ENCODE data around the gene KCNH1.

KCNH1 gene

DNA sequence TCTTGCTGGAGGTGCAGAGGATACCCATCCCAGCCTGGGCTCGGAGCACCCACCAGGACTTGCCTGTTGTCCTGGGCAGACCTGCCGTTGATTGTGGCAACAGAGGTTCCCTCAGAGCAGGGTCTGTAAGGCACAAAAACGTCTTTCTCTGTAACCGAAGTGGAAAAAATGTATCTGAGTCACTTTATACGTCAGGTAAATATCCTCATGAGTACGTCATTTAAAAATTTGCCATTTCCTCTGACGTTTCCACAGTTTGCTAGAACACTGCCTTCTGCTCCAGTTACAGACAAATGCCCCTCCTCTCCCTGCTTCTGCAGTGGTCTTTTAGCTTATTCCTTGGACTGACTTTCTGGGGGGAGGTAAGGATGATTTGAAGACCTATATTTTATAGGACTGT lies 478.4 kb downstream of the KCNH1 start:
- no peaks in the 10 kb centered on the region for H3K4me1 ChIP-seq (ENCODE audit: control insufficient read depth, insufficient read depth, low read length)
- no peak overlapping the region for H3K4me3 ChIP-seq (ENCODE audit: low read depth, low read length)
- no peaks in the 10 kb centered on the region for H3K36me3 ChIP-seq (ENCODE audit: control insufficient read depth, insufficient read depth, low read length)
- H3K9ac ChIP-seq (ENCODE audit: low read depth, low read length), result no peak overlapping the region
- no peaks in the 10 kb centered on the region for H3K27me3 ChIP-seq (ENCODE audit: control insufficient read depth, insufficient read depth, low read length)
- H3K9me3 ChIP-seq (ENCODE audit: control insufficient read depth, insufficient read depth, low read length), result no peaks in the 10 kb centered on the region

DNA sequence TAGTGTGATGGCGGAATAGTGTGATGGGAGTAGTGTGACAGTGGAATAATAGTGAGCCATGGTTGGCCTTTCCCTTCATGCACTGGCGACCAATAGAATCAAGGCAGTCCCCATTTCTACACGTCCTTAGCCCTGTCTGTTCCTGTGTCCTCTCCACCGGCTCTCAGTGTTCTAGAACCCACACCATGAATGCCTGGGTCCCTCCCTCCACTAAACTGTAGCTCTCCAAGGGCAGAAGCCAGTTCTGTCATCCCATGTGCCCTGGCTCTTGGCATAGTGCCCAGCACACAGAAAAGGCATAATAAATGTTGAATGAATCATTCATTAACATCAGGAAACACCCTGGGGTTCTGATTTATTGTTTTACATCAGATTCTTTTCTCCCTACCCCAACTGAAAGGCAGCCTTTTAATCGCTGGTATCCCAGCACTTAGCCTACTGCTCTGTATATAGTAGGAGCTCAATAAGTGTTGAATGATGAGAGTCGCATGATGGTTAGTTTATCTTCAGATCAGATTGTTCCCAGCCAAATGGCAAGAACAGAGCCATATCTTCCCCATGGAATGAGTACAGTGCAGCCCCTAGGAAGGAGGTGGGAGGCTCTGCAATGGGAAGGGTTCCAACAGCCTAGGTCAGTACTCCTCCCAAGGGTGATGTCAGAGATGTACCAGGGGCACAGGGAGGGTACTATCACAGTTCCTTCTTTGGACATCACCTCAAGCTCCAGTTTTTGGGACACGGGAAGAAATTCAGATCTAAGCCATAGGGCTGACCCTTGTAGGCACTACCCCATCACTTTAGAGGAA lies 479.6 kb downstream of the KCNH1 start:
- Histone ChIP-seq H3K4me3 (ENCODE audit: low read depth, low read length) (no peak overlapping the region), H3K27me3 (ENCODE audit: control insufficient read depth, insufficient read depth, low read length) (no peaks in the 10 kb centered on the region), H3K36me3 (ENCODE audit: control insufficient read depth, insufficient read depth, low read length) (no peaks in the 10 kb centered on the region), H3K4me1 (ENCODE audit: control insufficient read depth, insufficient read depth, low read length) (no peaks in the 10 kb centered on the region), H3K9ac (ENCODE audit: low read depth, low read length) (no peak overlapping the region), H3K9me3 (ENCODE audit: control insufficient read depth, insufficient read depth, low read length) (no peaks in the 10 kb centered on the region)

DNA sequence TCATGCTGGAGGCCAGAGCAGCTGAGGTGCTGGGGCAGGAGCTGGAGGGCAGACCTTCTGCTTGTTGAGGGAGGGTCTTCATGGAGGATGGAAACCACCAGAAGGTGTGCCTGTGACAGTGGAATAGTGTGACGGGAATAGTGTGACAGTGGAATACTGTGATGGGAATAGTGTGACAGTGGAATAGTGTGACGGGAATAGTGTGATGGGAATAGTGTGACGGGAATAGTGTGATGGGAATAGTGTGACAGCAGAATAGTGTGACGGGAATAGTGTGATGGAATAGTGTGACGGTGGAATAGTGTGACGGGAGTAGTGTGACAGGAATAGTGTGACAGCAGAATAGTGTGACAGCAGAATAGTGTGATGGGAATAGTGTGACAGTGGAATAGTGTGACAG lies 480.2 kb downstream of the KCNH1 start:
- Histone ChIP-seq H3K9ac (ENCODE audit: low read depth, low read length) (no peak overlapping the region), H3K27me3 (ENCODE audit: control insufficient read depth, insufficient read depth, low read length) (no peaks in the 10 kb centered on the region), H3K4me1 (ENCODE audit: control insufficient read depth, insufficient read depth, low read length) (no peaks in the 10 kb centered on the region), H3K9me3 (ENCODE audit: control insufficient read depth, insufficient read depth, low read length) (no peaks in the 10 kb centered on the region), H3K36me3 (ENCODE audit: control insufficient read depth, insufficient read depth, low read length) (no peaks in the 10 kb centered on the region), H3K4me3 (ENCODE audit: low read depth, low read length) (no peak overlapping the region)

DNA sequence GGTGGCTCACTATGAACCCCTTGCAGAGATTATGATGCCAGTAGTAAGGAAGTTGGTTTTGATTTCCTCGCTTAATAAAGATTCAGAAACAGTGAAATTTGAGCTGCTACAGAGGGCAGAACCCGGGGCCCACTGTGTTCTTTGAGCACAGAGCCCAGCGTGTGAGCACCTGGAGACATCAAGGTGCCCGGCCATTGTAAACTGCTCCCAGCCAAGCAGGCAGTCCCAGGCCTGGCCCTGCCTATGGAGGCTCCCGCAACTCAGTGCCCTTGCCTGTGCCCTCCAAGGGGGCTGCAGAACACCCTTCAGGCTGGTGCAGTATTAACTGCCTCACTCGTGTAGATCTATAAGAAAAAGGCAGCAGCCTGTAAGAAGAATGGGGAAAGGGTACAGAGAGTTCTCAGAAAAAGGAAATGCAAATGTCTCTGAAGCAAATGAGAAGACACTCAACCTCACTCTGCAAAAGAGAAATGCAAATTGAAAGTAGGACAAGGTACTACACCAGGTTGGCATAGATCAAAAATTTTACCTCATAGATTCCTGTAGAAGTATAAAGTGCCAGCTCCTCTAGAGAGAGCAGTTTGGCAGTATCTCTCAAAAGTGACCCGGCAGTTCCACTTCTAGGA lies 481.5 kb downstream of the KCNH1 start:
- H3K9me3 ChIP-seq (ENCODE audit: control insufficient read depth, insufficient read depth, low read length), result no peaks in the 10 kb centered on the region
- no peaks in the 10 kb centered on the region for H3K27me3 ChIP-seq (ENCODE audit: control insufficient read depth, insufficient read depth, low read length)
- no peaks in the 10 kb centered on the region for H3K4me1 ChIP-seq (ENCODE audit: control insufficient read depth, insufficient read depth, low read length)
- no peak overlapping the region for H3K9ac ChIP-seq (ENCODE audit: low read depth, low read length)
- H3K4me3 ChIP-seq (ENCODE audit: low read depth, low read length), result no peak overlapping the region
- H3K36me3 ChIP-seq (ENCODE audit: control insufficient read depth, insufficient read depth, low read length), result no peaks in the 10 kb centered on the region

DNA sequence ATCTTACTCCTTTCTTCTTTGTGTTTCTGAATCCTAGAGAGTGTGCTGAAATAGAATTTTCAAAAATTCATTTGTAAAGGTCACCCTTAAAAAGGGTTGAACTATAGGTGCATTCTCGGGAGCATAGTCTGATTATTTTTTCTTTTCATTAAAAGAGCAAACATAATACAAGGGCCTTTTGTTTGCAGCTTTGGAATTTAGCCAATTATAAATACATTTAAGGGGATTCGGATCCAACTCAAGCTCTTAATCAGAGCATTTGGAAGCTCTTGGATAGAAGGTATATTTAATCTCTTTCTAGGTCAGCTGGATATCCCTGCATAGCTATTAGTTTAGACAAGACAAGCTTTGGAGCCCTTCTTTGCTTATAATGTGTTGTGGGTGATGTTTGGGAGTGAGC lies 483.5 kb downstream of the KCNH1 start:
- H3K36me3 ChIP-seq (ENCODE audit: control insufficient read depth, insufficient read depth, low read length), result no peaks in the 10 kb centered on the region
- no peaks in the 10 kb centered on the region for H3K27me3 ChIP-seq (ENCODE audit: control insufficient read depth, insufficient read depth, low read length)
- H3K4me3 ChIP-seq (ENCODE audit: low read depth, low read length), result no peak overlapping the region

DNA sequence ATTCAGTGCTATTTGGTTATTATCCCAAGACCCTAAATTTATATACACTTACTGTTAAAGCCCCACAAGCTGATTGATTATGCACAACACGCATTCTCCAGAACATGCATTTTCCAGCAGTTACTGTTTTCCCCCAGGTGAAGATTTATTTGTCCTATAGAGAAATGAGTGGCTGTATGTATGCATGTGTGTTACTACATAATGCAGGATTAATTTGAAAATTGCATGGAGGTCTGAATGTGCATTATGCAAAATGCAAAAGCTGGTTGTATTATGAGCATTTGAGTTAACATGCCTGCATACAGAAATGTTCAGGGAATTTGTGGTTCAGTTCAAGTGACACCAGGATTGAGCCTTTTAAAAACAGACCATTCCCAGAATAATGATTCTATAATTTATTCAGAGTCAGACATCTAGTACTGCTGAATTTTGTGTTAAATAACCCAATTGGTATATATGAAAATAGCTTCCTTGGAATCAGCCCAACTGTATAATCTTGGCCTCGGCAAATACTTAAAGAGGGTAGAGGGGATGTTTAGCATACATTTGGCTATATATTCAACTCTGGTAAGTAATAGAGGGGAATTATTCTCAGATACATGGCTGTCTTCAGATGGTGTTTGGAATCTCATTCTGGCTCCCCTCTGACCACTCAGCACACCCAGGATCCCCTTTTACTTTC lies 485.2 kb downstream of the KCNH1 start:
- no peak overlapping the region for H3K4me3 ChIP-seq (ENCODE audit: low read depth, low read length)
- no peaks in the 10 kb centered on the region for H3K4me1 ChIP-seq (ENCODE audit: control insufficient read depth, insufficient read depth, low read length)
- H3K9me3 ChIP-seq (ENCODE audit: control insufficient read depth, insufficient read depth, low read length), result no peaks in the 10 kb centered on the region
- H3K27me3 ChIP-seq (ENCODE audit: control insufficient read depth, insufficient read depth, low read length), result no peaks in the 10 kb centered on the region
- H3K9ac ChIP-seq (ENCODE audit: low read depth, low read length), result no peak overlapping the region
- no peaks in the 10 kb centered on the region for H3K36me3 ChIP-seq (ENCODE audit: control insufficient read depth, insufficient read depth, low read length)

More for the DNA sequence above, 483.5 kb downstream of the KCNH1 start:
- no peaks in the 10 kb centered on the region for H3K9me3 ChIP-seq (ENCODE audit: control insufficient read depth, insufficient read depth, low read length)
- no peak overlapping the region for H3K9ac ChIP-seq (ENCODE audit: low read depth, low read length)
- H3K4me1 ChIP-seq (ENCODE audit: control insufficient read depth, insufficient read depth, low read length), result no peaks in the 10 kb centered on the region

DNA sequence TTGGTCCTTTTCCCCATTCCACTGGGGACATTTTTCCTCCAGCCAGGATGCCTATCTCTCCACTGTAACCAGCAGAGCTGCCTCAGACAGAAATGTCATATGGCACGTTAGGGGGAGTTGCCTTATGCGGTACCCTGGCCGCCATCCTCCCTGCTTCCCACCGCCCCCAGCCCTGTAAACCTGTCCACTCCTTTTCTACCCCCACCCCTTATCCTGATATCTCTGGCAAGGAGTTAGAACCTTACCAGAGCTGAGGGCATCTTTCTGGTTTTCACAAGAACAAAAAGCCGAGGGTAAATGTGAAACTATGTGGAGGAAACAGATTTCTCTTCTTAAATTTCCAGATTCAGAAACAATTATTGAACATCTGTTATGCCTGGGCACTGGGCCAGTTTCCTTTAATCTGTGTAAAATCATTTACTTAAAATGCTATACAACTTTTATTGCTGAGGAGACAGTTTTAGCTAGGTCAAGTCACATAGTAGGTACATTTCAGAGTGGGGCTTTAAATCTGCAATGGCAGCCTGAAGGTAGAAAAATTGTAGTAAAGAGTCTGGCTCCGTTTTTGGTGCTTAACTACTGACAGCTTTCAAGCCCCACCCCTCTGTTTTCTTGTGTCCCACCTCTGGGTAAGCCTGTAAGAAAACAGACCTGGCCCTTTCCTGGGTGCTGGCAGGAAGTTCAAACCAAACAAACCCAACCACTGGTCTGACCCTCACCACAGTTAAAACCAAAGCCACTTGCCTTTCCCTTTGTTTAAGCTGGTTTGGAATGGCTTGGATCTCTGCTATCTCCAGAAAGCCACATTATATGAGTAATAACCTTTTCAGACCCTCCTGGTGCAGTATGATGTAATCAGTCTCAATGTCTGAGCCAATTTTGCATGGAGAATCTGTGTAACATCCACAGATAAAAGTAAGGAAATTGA lies 486.3 kb downstream of the KCNH1 start:
- Histone ChIP-seq H3K36me3 (ENCODE audit: control insufficient read depth, insufficient read depth, low read length) (no peaks in the 10 kb centered on the region), H3K4me3 (ENCODE audit: low read depth, low read length) (no peak overlapping the region), H3K4me1 (ENCODE audit: control insufficient read depth, insufficient read depth, low read length) (no peaks in the 10 kb centered on the region), H3K9ac (ENCODE audit: low read depth, low read length) (no peak overlapping the region), H3K9me3 (ENCODE audit: control insufficient read depth, insufficient read depth, low read length) (no peaks in the 10 kb centered on the region), H3K27me3 (ENCODE audit: control insufficient read depth, insufficient read depth, low read length) (no peaks in the 10 kb centered on the region)

DNA sequence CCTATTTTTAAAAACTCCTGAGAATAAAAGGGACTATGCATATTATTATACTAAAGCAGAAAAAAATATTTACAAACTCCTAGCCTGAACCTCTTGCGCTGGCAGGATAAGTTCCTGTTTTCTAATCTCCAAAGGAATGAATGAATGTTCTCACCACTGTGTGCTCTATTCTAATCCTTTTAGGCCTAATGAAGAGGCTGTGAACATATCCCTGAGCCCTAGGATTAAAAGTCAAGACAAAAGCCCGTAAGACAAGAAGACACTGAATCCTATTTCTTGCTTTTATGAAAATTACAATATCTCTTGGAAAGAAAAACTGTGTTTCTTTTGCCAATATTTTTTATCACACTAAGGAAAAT lies 487.7 kb downstream of the KCNH1 start:
- no peaks in the 10 kb centered on the region for H3K27me3 ChIP-seq (ENCODE audit: control insufficient read depth, insufficient read depth, low read length)
- no peak overlapping the region for H3K4me3 ChIP-seq (ENCODE audit: low read depth, low read length)
- no peaks in the 10 kb centered on the region for H3K36me3 ChIP-seq (ENCODE audit: control insufficient read depth, insufficient read depth, low read length)
- H3K9ac ChIP-seq (ENCODE audit: low read depth, low read length), result no peak overlapping the region
- no peaks in the 10 kb centered on the region for H3K4me1 ChIP-seq (ENCODE audit: control insufficient read depth, insufficient read depth, low read length)
- H3K9me3 ChIP-seq (ENCODE audit: control insufficient read depth, insufficient read depth, low read length), result no peaks in the 10 kb centered on the region

DNA sequence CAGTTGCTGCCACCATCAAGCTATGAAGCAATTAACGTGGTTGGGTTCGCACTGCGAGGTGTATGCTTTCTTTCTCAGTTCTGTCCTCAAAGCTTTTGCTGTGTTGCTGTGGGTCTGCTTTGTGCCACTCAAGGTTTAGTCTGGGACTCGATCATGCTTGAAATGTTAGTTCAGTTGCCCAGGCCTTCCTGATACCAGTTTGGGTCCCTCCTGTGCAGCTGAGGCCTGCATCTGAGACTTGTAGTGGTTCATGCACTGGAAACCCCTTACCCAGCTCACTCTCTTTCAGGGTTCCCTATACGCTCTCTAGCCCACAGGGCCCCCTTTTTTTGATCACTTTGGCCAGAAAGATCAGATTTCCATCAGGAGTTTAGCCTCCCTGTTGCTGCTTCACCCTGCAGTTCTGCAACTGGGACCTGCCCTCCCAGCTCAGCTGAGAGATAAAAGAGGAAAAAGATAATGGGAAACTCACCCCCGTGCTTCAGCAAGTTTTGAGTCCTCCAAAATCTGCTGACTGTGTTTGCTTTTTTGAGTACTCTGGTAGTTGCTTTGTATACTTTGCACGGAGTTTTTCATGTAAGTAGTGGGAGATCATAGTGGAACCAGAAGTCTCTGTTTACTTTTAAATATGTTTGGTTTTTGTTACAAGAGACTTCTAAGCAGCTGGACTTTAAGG lies 488.2 kb downstream of the KCNH1 start:
- Histone ChIP-seq H3K4me3 (ENCODE audit: low read depth, low read length) (no peak overlapping the region), H3K9me3 (ENCODE audit: control insufficient read depth, insufficient read depth, low read length) (no peaks in the 10 kb centered on the region), H3K9ac (ENCODE audit: low read depth, low read length) (no peak overlapping the region), H3K36me3 (ENCODE audit: control insufficient read depth, insufficient read depth, low read length) (no peaks in the 10 kb centered on the region), H3K4me1 (ENCODE audit: control insufficient read depth, insufficient read depth, low read length) (no peaks in the 10 kb centered on the region), H3K27me3 (ENCODE audit: control insufficient read depth, insufficient read depth, low read length) (no peaks in the 10 kb centered on the region)

DNA sequence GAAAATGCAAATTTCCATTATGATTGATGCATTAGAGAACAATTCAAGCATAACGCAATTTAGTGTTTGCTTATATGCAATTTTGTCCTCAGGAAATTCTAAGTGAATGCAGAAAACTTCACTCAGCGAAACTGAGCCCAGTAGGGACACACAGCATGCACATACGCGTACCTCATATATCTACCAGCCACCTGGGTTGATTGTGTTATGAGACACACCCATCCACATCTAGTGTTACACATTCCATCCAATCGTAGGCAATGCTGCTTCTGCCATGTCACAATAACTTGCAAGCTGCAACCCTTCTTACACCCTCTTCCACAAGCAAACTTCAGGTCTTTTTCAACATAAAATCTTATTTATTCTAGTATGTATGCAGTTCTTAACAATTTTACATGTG lies 492.4 kb downstream of the KCNH1 start:
- Histone ChIP-seq H3K36me3 (ENCODE audit: control insufficient read depth, insufficient read depth, low read length) (no peaks in the 10 kb centered on the region), H3K27me3 (ENCODE audit: control insufficient read depth, insufficient read depth, low read length) (no peaks in the 10 kb centered on the region), H3K4me3 (ENCODE audit: low read depth, low read length) (no peak overlapping the region), H3K4me1 (ENCODE audit: control insufficient read depth, insufficient read depth, low read length) (no peaks in the 10 kb centered on the region), H3K9ac (ENCODE audit: low read depth, low read length) (no peak overlapping the region), H3K9me3 (ENCODE audit: control insufficient read depth, insufficient read depth, low read length) (no peaks in the 10 kb centered on the region)

DNA sequence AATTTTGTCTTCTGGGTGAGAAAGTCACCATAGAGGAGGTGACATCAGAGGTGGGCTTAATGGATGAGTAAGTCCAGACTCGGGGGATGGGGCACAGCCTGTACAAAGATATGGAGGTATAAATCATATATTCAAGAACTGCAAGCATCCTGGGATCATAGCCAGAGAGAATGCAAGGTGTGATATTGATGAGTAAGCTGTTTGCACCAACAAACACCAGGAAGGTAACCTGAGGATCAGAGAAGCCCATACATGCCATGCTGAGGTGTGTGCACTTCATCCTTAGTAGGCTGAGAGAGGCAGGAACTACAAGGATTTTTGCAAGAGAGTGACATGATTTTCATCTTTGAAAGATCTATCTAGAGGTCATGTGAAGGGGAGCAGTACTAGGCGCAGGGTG lies 498.8 kb downstream of the KCNH1 start:
- no peaks in the 10 kb centered on the region for H3K9me3 ChIP-seq (ENCODE audit: control insufficient read depth, insufficient read depth, low read length)
- H3K36me3 ChIP-seq (ENCODE audit: control insufficient read depth, insufficient read depth, low read length), result no peaks in the 10 kb centered on the region
- H3K9ac ChIP-seq (ENCODE audit: low read depth, low read length), result no peak overlapping the region
- H3K4me3 ChIP-seq (ENCODE audit: low read depth, low read length), result no peak overlapping the region
- no peaks in the 10 kb centered on the region for H3K27me3 ChIP-seq (ENCODE audit: control insufficient read depth, insufficient read depth, low read length)
- no peaks in the 10 kb centered on the region for H3K4me1 ChIP-seq (ENCODE audit: control insufficient read depth, insufficient read depth, low read length)

Measured in iPS-15b (cell line).